GM18519 (cell line): ENCODE measurements around the gene ALG14.

ENCODE experiments used
- ATAC-seq: cut with Tn5 transposase; IDR thresholded peaks from one replicate; pipeline ENCODE4 v1.9.1; 2021; ENCODE audit warnings: mild to moderate bottlenecking, moderate library complexity; ENCODE audit not compliant: unreplicated experiment, low FRiP score

Gene ALG14

DNA sequence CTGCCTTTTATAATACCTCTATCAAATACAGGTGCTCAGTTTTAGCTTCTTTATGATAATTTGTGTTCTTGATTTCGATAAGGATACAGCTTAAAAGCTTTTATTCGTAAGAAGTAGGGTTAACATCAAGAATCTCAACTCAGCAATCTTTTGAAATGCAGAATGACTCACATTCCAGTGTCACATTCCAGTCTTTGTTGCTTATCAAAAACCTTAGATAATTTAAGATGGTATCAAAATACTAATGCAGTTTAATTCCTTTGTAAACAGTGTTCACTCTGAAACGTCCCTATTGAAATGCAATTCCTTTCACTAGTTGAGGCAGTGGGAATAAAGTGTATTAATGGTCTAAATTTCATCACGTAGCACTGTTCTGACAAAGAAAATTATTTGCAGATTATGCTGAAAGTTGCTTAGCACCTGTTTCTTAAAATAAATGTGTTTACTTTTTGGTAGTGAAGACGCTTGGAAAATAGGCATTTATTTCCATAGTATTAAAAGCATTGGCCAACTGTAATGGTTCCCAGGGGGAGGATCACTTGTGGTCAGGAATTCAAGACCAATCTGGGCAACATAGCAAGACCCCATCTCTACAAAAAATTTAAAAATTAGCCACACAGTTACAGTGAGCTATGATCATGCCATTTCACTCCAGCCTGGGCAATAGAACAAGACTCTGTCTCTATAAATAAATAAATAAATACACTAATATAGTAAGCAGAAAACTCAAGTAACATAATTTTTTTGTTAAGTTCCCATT lies 135.7 kb downstream of the ALG14 start:
- ATAC-seq, result no peak

DNA sequence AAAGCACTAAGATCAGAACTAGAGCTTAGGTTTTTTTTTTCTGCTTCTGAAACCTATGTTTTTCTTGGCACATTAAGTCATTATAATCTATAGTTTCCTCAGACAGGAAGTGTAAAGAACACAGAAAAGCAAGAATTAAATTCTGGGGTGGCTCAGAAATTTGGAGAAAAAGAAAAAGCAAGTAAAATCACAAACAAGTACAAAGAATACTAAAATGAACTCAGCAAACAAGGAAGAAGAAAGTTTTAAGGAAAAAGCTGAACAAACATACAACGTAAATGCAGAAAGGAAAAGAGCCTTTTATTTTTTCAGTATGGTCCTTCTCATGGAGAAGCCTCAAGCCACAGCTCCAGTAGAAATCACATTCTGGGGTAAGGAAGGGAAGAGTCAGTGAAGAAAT lies 137.3 kb downstream of the ALG14 start:
- no peak for ATAC-seq

DNA sequence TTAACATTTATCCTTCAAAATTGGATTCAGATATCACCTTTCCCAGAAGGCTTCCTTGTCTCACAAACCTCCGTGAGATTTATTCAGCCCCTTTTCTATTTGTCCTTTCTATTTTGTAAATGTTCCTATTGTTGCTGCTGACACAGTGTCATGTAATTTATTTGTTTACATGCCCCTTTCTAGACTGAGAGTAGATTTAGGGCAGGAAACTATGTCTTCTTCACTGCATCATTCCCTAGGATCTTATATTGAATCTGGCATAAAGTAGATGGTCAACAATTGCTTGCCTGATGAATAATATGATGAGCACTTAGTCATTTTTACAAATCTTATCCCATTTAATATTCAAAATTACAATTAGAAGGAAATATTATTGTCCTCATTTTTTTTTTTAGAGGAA lies 137.7 kb downstream of the ALG14 start:
- ATAC-seq, result no peak

DNA sequence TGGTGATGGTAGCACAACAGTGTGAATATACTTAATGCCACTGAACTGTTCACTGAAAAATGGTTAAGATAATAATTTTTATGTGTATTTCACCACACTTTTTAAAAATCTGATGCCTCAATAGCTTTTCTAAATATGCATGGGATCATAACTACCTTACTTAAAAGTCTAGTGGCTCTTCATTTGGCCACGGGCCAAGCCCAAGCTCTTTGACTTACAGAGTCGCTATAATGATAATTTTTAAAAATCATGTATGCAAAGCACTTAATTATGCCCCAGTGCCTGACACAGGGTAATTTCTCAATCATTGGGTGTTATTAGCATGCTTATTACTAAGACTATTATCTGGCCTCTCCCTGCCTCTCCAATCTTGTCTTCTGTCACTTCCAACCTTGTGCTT lies 138.2 kb downstream of the ALG14 start:
- no peak for ATAC-seq

DNA sequence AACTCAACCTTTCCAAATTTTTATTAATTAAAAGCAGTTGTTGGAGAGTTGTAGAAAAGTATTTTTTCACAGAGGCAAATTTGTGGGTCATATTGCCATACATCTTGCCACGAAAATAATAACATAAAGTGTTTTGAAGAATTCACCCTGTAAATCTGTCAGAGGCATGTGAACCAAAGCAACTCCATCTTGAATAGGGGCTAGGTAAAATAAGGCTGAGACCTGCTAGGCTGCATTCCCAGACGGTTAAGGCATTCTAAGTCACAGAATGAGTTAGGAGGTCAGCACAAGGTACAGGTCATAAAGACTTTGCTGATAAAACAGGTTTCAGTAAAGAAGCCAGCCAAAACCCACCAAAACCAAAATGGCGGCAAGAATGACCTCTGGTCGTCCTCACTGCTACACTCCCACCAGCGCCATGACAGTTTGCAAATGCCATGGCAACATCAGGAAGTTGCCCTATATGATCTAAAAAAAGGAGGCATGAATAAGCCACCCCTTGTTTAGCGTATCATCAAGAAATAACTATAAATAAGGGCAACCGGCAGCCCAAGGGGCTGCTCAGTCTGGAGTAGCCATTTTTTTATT lies 141.4 kb downstream of the ALG14 start:
- ATAC-seq, result no peak

DNA sequence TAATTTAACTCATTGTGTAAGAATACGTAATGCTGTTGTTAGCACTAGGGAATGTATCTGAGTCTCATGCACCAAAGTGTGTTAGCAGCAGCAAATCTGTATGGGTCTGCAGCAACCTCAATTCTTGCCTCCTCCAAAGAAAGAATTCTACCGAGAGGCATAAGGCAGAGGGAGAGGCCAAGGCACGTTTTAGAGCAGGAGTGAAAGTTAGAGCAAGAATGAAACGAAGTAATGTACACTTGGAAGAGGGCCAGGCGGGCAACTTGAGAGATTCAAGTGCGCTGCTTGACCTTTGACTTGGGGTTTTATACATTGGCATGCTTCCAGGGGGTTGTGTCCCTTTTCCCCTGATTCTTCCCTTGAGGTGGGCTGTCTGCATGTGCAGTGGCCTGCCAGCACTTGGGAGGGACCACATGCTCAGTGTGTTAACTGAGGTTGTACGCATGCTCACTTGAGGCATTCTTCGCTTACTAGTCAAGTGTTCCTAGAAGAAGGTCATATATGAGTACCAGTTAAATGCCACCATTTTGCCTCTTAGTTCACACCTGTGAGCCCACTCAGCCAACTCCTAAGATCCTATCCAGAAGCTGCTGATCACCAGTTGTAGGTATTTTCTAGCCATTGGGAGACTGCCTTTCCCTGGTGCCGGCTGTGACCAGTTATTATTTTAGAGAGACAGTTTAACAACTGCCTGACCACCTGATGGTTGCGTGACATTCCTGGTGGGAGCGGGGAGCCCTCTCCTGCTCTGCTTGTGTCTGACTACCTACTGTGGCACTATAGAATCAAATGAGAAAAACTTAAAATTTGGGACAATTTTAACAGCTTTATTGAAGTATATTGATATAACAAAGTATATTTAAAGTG lies 143.2 kb downstream of the ALG14 start:
- ATAC-seq, result no peak

DNA sequence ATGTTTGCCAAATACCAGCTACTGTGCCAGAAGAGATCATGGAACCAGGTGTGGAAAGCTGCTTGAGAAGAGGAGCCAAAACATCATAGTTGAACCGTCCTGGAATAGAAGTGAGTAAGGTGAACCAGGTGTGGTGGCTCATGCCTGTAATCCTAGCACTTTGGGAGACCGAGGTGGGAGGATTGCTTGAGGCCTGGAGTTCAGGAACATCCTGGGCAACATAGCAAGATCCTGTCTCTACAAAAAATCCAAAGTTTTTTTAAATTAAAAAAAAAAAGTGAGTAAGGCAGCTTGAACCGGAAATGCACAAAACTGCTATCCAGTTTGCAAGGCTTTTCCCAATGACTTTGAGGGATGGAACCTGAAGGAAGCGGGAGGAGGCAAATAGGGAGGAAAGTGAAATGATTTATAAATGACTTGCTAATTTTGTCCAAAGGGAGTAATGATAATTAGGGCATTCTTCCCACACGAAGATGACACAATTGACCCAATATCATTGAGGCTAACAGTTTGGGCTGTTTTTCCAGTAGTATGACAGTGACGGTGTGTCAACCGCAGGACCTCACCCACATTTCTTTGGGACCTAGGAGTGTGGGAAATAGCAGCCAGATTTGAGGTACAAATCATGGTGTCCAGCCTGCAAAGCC lies 144.3 kb downstream of the ALG14 start:
- no peak for ATAC-seq

DNA sequence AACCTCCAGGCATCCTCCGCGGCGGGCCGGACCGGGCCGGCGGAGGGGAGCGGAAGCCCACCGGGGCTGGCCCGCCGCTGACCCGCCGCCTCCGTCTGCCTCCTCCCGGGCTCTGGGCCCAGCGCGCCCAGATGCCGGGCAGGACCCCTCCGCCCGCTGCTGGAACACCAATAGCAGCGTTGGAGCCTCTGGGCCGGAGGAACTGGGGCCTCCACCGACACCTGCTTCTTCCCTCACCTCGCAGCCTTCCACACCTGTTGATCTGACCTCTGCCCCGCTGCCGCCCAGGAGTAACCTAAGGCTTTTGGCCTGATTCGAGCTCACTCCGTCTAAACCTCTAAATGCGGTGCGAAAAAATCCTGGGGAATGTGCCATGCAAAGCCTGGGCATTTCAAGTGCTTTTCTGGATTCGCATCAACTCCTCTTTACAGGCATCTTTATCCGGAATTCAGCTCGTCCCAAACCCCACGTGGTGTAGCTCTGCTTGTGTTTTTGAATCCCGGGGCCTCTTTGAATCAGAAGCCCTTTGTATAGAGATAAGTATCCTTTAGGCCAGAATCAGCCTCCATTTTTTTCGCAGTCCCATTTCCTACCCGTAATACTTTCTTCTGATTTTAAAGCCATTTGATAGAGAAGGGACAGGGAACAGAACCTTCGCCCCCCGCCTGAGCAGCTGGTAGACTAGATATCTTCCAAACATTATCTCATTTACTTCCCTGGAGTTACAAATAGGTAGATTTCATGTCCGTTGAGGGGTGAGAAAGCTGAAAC lies 145.2 kb downstream of the ALG14 start:
- ATAC-seq, result peak; percentile 21

DNA sequence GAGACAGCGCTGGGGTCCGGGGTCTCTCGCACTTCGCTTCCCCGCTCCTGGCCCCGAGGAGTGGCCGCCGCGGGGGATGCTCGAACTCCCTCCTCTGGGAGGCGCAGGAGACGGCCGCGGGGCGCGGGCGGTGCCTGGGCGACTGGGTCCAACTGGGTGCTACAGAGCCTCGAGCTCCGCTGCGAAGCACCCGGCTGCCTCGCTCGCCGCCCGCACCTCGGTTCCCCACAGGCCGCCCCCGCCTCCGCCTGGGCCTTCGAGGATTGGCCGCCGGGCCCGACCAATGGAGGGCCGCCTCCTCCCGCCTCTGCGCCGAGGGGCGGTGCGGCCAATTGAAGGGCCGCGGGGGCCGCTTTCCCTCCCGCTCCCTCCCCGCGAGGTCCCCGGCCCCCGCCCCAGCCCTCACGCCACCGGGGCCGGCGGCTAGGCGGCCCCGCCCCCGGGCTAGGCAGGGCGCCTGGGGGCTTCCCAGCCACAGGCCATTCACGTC lies 145.8 kb downstream of the ALG14 start, which contains the start of gene CNN3:
CNN3 (minus strand) TSS at position 196 of the 490 bp plus-strand sequence. CDS start 216 bp downstream, outside the sequence.
- peak; percentile 76 for ATAC-seq

DNA sequence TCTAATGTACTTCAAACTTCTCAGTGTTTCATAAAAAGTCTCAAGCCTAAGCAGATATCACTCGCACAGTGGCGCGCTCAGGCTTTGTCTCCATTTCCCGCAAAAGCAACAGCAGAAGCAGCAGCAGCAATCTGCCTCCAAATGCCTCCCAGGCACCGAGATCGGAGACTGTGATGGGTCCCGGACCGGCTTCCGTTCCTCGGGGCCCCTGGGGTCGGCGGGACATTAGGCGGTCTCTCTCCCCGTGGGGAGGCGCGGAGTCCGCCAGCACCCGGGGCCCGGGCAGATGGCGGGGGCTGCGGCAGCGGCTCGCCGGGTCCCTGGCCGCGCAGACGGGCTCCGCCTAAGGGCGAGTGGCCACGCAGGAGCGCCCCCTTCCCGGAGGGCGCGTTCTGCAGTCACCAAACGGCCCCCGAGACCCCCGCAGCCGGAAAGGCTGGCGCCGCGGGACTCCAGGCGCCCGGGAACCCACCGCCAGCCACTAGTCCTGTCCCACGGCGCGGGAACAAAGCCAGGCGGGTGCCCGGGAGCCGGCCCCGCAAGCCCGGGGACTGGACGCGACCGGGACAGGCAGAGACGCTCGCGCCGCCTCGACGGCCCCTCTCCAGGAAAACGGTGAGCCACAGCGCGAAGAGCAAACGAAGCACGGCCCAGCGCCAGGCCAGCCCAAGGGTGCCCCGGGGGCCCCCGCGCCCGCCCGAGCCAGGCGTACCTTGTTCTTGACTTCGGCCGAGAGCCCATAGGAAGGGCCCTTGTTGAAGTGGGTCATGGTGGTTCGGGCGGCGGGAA lies 146.4 kb downstream of the ALG14 start:
- ATAC-seq, result peak; percentile 10

DNA sequence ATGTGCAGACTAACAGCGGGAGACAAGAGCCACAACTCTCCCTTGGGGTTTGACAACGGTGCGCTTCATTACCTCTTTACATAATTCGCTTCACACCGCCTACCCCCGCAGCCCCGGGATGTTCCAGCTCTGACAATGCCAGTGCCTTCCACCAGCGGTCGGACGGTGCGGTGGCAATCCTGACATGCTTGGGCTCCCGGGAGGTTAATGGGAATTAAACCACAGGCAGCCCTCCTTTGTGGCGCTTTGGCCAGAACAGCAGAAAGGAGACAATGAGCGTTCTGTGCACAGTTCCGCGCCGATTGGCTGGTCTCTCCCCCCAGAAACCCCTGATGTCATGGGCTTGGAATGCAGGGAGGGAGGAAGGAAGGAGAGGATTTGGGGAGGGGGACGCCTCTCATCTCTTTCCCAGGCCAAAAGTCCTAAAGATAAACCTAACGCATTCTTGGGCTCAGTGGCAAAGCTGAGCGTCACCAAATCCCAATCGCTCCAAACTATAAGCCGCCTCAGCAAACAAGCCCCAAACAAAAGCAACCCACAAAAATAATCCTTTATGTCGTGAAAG lies 147.1 kb downstream of the ALG14 start:
- ATAC-seq, result peak; percentile 26

DNA sequence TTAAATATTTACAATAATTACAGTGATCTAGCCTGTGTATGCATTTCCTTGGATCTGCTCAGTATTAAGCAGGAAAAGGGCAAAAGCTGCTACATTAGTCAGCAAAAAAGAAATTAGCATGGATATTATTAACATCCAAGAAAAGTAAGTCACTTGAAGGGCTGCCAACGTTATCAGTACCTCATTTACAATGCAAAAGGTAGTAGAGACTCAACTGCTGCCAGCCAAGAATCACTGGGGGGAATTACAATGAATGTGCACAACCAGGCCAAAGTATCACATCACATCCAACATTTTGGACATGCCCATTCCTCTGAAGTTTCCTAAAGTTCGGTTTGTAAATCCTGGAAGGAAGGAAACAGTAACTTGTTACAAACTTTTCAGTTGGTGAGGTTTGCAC lies 147.7 kb downstream of the ALG14 start:
- no peak for ATAC-seq
